ENCODE results near the gene DDX50.
"Not testable (repeated sequence)": the region's sequence is repeated elsewhere in the genome, so short reads cannot be mapped to it uniquely, and the experiment has no call there.

The DDX50 gene

DNA sequence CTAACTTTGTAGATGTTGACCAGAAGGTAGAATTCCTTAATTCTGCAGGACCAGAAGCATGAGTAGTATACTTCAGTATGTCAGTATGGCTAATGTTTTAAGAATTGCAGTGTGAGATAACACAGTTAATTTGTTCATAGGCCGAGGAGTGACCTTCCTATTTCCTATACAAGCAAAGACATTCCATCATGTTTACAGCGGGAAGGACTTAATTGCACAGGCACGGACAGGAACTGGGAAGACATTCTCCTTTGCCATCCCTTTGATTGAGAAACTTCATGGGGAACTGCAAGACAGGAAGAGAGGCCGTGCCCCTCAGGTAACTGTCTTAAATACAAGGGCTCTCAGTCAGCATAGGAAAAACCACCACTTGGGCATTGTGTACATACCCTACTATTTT lies 62.0 kb downstream of the DDX50 start:
- Histone ChIP-seq H3K4me3 (ENCODE audit: low read depth in 1 of 5, low read length in 5 of 5) (no peak overlapping the region), H3K27me3 (ENCODE audit: control insufficient read depth in 5 of 5, insufficient read depth in 4 of 5, low read length in 5 of 5) (no peaks in the 10 kb centered on the region), H3K4me1 (ENCODE audit: control insufficient read depth in 5 of 5, insufficient read depth in 5 of 5, low read length in 5 of 5) (peaks cover 0 to 6% (median 0%) of the 10 kb centered on the region in 5 donors), H3K9me3 (ENCODE audit: control insufficient read depth in 5 of 5, low read length in 5 of 5) (no peaks in the 10 kb centered on the region), H3K27ac (ENCODE audit: low read depth, low read length) (no peak overlapping the region), H3K9ac (ENCODE audit: low read length in 5 of 5) (no peak overlapping the region), H3K36me3 (ENCODE audit: control insufficient read depth in 5 of 5, insufficient read depth in 5 of 5, low read length in 5 of 5) (peaks cover 36 to 76% (median 60%) of the 10 kb centered on the region in 5 donors)

DNA sequence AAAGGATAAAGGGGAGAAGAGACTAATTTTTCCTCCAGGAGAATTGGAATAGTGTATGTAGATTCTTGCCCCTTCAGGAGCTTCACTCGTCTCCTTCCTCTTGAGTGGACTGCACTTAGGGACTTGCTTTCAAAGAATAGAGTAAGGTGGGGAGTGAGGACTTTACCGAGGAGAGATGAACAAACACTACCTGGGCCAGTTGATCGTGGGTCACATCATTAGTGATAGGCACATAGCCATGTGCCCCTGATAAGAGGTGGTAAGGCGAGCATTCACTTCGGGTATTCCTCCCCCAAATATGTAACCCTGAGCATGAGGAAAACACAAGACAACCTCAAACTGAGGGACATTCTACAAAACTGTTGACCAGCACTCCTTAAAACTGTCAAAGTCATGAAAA lies 72.9 kb downstream of the DDX50 start:
- peaks cover 55 to 97% (median 93%) of the 10 kb centered on the region in 5 donors for H3K36me3 ChIP-seq (ENCODE audit: control insufficient read depth in 5 of 5, insufficient read depth in 5 of 5, low read length in 5 of 5)
- H3K9ac ChIP-seq (ENCODE audit: low read length in 5 of 5), result no peak overlapping the region
- peaks cover 0 to 3% (median 0%) of the 10 kb centered on the region in 5 donors for H3K4me1 ChIP-seq (ENCODE audit: control insufficient read depth in 5 of 5, insufficient read depth in 5 of 5, low read length in 5 of 5)
- no peaks in the 10 kb centered on the region for H3K9me3 ChIP-seq (ENCODE audit: control insufficient read depth in 5 of 5, low read length in 5 of 5)
- no peaks in the 10 kb centered on the region for H3K27me3 ChIP-seq (ENCODE audit: control insufficient read depth in 5 of 5, insufficient read depth in 4 of 5, low read length in 5 of 5)
- H3K27ac ChIP-seq (ENCODE audit: low read depth, low read length), result no peak overlapping the region
- no peak overlapping the region for H3K4me3 ChIP-seq (ENCODE audit: low read depth in 1 of 5, low read length in 5 of 5)

DNA sequence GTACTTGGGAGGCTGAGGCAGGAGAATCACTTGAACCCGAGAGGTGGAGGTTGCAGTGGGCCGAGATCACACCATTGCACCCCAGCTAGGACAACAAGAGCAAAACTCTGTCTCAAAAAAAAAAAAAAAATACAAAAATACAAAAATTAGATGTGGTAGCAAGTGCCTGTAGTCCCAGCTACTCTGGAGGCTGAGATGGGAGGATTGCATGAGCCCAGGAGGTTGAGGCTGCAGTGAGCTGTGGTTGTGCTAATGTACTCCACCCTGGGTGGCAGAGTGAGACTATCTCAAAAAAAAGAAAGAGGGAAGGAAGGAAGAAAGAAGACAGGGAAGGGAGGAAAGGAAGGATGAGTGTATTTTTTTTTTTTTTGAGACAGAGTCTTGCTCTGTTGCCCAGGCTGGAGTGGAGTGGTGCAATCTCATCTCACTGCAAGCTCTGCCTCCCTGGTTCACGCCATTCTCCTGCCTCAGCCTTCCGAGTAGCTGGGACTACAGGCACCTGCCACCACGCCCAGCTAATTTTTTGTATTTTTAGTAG lies 74.9 kb downstream of the DDX50 start:
- H3K36me3 ChIP-seq (ENCODE audit: control insufficient read depth in 5 of 5, insufficient read depth in 5 of 5, low read length in 5 of 5), result peaks cover 58 to 96% (median 88%) of the 10 kb centered on the region in 5 donors
- not testable (repeated sequence) for H3K27me3 ChIP-seq (ENCODE audit: control insufficient read depth in 5 of 5, insufficient read depth in 4 of 5, low read length in 5 of 5); H3K9me3 ChIP-seq (ENCODE audit: control insufficient read depth in 5 of 5, low read length in 5 of 5); H3K9ac ChIP-seq (ENCODE audit: low read length in 5 of 5); H3K4me3 ChIP-seq (ENCODE audit: low read depth in 1 of 5, low read length in 5 of 5); H3K27ac ChIP-seq (ENCODE audit: low read depth, low read length); H3K4me1 ChIP-seq (ENCODE audit: control insufficient read depth in 5 of 5, insufficient read depth in 5 of 5, low read length in 5 of 5)

DNA sequence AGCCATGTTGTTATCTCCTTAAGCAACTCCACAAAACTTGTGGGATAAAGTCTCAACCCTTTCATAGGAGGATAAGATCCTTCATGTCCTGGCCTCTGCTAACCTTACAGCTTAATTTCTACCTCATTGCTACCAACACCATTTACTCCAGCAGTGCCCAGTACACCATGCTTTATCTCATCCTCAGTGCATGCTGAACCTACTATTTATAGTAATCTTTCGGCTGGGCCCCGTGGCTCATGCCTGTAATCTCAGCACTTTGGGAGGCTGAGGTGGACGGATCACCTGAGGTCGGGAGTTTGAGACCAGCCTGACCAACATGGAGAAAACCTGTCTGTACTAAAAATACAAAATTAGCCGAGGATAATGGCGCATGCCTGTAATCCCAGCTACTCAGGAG lies 78.6 kb downstream of the DDX50 start:
- not testable (repeated sequence) for H3K4me1 ChIP-seq (ENCODE audit: control insufficient read depth in 5 of 5, insufficient read depth in 5 of 5, low read length in 5 of 5); H3K9me3 ChIP-seq (ENCODE audit: control insufficient read depth in 5 of 5, low read length in 5 of 5); H3K27me3 ChIP-seq (ENCODE audit: control insufficient read depth in 5 of 5, insufficient read depth in 4 of 5, low read length in 5 of 5); H3K9ac ChIP-seq (ENCODE audit: low read length in 5 of 5); H3K4me3 ChIP-seq (ENCODE audit: low read depth in 1 of 5, low read length in 5 of 5); H3K27ac ChIP-seq (ENCODE audit: low read depth, low read length)
- H3K36me3 ChIP-seq (ENCODE audit: control insufficient read depth in 5 of 5, insufficient read depth in 5 of 5, low read length in 5 of 5), result peaks cover 47 to 90% (median 68%) of the 10 kb centered on the region in 5 donors

DNA sequence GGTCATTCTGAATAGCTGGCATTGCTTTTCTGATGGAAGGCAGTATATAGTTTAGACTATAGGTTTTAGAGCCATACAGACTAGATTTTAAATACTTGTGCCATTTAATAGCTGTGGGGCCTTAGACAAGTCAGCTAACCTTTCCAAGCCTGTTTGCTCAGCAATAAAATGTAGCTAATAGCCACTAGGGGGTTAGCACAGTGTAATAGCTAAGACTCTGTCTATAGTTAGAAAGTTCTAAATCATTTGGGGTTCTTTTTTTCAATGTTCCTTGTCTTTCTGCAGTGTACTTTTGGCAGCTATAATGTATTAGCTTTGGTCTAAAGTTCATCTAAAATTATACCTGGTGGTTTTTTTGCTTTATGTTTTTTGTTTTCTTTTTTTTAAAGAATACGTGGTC lies 80.0 kb downstream of the DDX50 start:
- Histone ChIP-seq H3K4me1 (ENCODE audit: control insufficient read depth in 5 of 5, insufficient read depth in 5 of 5, low read length in 5 of 5) (peaks cover 0 to 7% (median 0%) of the 10 kb centered on the region in 5 donors), H3K9ac (ENCODE audit: low read length in 5 of 5) (no peak overlapping the region), H3K9me3 (ENCODE audit: control insufficient read depth in 5 of 5, low read length in 5 of 5) (no peaks in the 10 kb centered on the region), H3K4me3 (ENCODE audit: low read depth in 1 of 5, low read length in 5 of 5) (no peak overlapping the region), H3K27me3 (ENCODE audit: control insufficient read depth in 5 of 5, insufficient read depth in 4 of 5, low read length in 5 of 5) (no peaks in the 10 kb centered on the region), H3K36me3 (ENCODE audit: control insufficient read depth in 5 of 5, insufficient read depth in 5 of 5, low read length in 5 of 5) (peaks cover 41 to 76% (median 62%) of the 10 kb centered on the region in 5 donors), H3K27ac (ENCODE audit: low read depth, low read length) (no peak overlapping the region)

DNA sequence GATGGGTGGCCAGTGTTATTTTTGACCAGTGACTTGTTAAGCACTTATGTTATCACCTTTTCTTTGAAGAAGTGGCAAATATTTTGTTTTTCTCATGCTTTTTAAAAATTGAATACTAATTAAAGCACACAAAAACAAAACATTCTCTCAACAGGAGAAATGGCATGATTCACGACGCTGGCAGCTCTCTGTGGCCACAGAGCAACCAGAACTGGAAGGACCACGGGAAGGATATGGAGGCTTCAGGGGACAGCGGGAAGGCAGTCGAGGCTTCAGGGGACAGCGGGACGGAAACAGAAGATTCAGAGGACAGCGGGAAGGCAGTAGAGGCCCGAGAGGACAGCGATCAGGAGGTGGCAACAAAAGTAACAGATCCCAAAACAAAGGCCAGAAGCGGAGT lies 81.3 kb downstream of the DDX50 start:
- no peak overlapping the region for H3K4me3 ChIP-seq (ENCODE audit: low read depth in 1 of 5, low read length in 5 of 5)
- H3K9ac ChIP-seq (ENCODE audit: low read length in 5 of 5), result no peak overlapping the region
- no peak overlapping the region for H3K27ac ChIP-seq (ENCODE audit: low read depth, low read length)
- H3K27me3 ChIP-seq (ENCODE audit: control insufficient read depth in 5 of 5, insufficient read depth in 4 of 5, low read length in 5 of 5), result no peaks in the 10 kb centered on the region
- peaks cover 0 to 7% (median 0%) of the 10 kb centered on the region in 5 donors for H3K4me1 ChIP-seq (ENCODE audit: control insufficient read depth in 5 of 5, insufficient read depth in 5 of 5, low read length in 5 of 5)
- H3K9me3 ChIP-seq (ENCODE audit: control insufficient read depth in 5 of 5, low read length in 5 of 5), result no peaks in the 10 kb centered on the region
- H3K36me3 ChIP-seq (ENCODE audit: control insufficient read depth in 5 of 5, insufficient read depth in 5 of 5, low read length in 5 of 5), result peaks cover 38 to 64% (median 49%) of the 10 kb centered on the region in 5 donors

DNA sequence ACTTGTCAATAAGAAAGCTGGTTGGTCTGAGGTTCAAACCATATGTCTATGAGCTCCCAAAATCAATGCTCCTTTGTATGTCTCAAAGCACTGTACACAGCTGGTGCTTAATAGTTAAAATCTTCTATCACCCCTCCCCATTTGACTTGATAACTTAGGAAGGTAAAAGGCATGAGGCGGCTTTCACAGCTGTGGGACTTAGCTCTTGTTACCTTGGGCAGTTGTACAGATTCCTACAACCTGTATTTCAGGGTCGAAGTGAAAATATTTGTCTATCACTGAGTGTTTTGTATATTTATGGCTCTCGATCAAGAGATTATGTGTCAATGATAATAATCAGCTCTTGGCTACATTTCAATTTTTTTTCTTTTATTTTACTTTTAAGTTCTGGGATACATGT lies 86.5 kb downstream of the DDX50 start:
- Histone ChIP-seq H3K27ac (ENCODE audit: low read depth, low read length) (no peak overlapping the region), H3K9me3 (ENCODE audit: control insufficient read depth in 5 of 5, low read length in 5 of 5) (no peaks in the 10 kb centered on the region), H3K9ac (ENCODE audit: low read length in 5 of 5) (no peak overlapping the region), H3K4me3 (ENCODE audit: low read depth in 1 of 5, low read length in 5 of 5) (peak overlapping the region in 2 of 5 donors; percentile 99), H3K36me3 (ENCODE audit: control insufficient read depth in 5 of 5, insufficient read depth in 5 of 5, low read length in 5 of 5) (peaks cover 11 to 20% (median 14%) of the 10 kb centered on the region in 5 donors), H3K4me1 (ENCODE audit: control insufficient read depth in 5 of 5, insufficient read depth in 5 of 5, low read length in 5 of 5) (peaks cover 5 to 41% (median 34%) of the 10 kb centered on the region in 5 donors), H3K27me3 (ENCODE audit: control insufficient read depth in 5 of 5, insufficient read depth in 4 of 5, low read length in 5 of 5) (no peaks in the 10 kb centered on the region)

DNA sequence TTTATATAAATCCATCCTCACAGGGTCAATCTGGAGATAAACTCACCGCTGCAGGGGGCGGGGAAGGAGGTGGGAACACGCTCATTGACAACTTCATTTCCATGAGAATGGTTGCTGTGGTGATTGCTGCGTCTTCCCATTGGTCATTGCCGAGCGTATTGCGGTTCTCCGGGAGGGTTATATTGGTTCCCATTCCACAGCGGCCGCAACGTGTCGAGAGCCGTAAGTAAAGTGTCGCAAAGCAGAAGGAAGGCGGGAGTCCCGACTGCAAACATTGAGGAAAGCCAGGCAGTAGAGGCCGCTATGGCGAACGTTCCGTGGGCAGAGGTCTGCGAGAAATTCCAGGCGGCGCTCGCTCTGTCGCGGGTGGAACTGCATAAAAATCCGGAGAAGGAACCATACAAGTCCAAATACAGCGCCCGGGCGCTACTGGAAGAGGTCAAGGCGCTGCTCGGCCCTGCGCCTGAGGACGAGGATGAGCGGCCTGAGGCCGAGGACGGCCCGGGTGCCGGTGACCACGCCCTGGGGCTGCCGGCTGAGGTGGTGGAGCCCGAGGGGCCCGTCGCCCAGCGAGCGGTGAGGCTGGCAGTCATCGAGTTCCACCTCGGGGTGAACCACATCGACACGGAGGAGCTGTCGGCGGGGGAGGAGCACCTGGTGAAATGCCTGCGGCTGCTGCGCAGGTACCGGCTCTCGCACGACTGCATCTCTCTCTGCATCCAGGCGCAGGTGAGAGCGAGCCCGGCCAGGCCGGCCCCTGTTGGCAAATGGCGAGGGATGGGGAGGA lies 87.6 kb downstream of the DDX50 start, which contains the start of gene KIFBP:
Gene KIFBP (plus strand): TSS at position 274 of the 787 bp plus-strand sequence. CDS start 30 bp downstream, at position 304.
- Histone ChIP-seq H3K27me3 (ENCODE audit: control insufficient read depth in 5 of 5, insufficient read depth in 4 of 5, low read length in 5 of 5) (no peaks in the 10 kb centered on the region), H3K9ac (ENCODE audit: low read length in 5 of 5) (peak within 1 kb of the TSS; percentile 82 to 97 (median 89)), H3K4me1 (ENCODE audit: control insufficient read depth in 5 of 5, insufficient read depth in 5 of 5, low read length in 5 of 5) (peaks cover 5 to 52% (median 45%) of the 10 kb centered on the region in 5 donors), H3K36me3 (ENCODE audit: control insufficient read depth in 5 of 5, insufficient read depth in 5 of 5, low read length in 5 of 5) (peaks cover 2 to 11% (median 6%) of the 10 kb centered on the region in 5 donors), H3K27ac (ENCODE audit: low read depth, low read length) (peak within 1 kb of the TSS; percentile 73), H3K4me3 (ENCODE audit: low read depth in 1 of 5, low read length in 5 of 5) (peak within 1 kb of the TSS; percentile 95 to 99 (median 97)), H3K9me3 (ENCODE audit: control insufficient read depth in 5 of 5, low read length in 5 of 5) (no peaks in the 10 kb centered on the region)

DNA sequence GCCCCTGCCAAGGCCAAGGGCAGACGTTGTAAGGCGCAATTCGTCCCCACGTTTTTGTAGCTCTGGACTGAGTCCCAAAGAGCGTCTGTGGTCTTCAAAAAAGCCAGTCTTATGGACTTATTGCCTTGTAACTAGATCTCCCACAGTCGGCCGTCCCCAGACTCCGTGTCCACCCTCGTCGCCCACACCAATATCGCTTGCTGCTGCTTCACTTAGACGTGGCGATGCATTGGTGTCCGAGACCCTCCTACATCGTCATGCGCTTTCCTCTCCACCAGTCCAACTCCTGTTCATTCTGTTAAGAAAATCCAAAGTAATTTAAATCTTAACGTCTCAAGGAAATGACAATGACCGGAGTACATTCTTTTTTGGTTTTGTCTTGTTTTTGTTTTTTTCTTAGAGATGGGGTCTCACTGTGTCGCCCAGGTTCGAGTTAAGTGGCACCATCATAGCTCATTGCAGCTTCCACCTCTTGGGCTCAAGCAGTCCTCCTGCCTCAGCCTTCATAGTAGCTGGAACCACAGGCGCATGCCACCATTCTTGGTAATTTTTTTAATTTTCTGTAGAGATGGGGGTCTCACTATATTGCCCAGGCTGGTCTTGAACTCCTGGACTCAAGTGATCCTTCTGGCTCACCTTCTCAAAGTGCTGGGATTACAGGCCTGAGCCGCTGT lies 88.3 kb downstream of the DDX50 start:
- peak overlapping the region; percentile 82 to 97 (median 89) for H3K9ac ChIP-seq (ENCODE audit: low read length in 5 of 5)
- peak overlapping the region; percentile 73 for H3K27ac ChIP-seq (ENCODE audit: low read depth, low read length)
- peaks cover 5 to 52% (median 48%) of the 10 kb centered on the region in 5 donors for H3K4me1 ChIP-seq (ENCODE audit: control insufficient read depth in 5 of 5, insufficient read depth in 5 of 5, low read length in 5 of 5)
- H3K36me3 ChIP-seq (ENCODE audit: control insufficient read depth in 5 of 5, insufficient read depth in 5 of 5, low read length in 5 of 5), result peaks cover 0 to 9% (median 1%) of the 10 kb centered on the region in 5 donors
- no peaks in the 10 kb centered on the region for H3K9me3 ChIP-seq (ENCODE audit: control insufficient read depth in 5 of 5, low read length in 5 of 5)
- peak overlapping the region; percentile 95 to 99 (median 97) for H3K4me3 ChIP-seq (ENCODE audit: low read depth in 1 of 5, low read length in 5 of 5)
- no peaks in the 10 kb centered on the region for H3K27me3 ChIP-seq (ENCODE audit: control insufficient read depth in 5 of 5, insufficient read depth in 4 of 5, low read length in 5 of 5)

Measured in subcutaneous abdominal adipose tissue (tissue), 5 donors.